ENCODE measurements around the gene AUH. TPM values are rescaled to one million over a fixed set of nuclear protein-coding genes. Genes with fewer than 3 reads are reported as not detected.

The AUH gene
- total RNA-seq, 1 experiment from 2014 or later: 29.2 TPM

- no peak overlapping the region for H2AFZ ChIP-seq (ENCODE audit: low read length)
- H3K9me2 ChIP-seq (replicated peaks; ENCODE audit: insufficient read depth, low read length): no peaks in the 10 kb centered on the region
- H3K79me2 ChIP-seq (ENCODE audit: low read length): no peaks in the 10 kb centered on the region
- no peaks in the 10 kb centered on the region for H3K4me1 ChIP-seq (ENCODE audit: low read length)
- no peak overlapping the region for H3K4me3 ChIP-seq (ENCODE audit: low read length)
- no peak overlapping the region for H3K27ac ChIP-seq (ENCODE audit: low read length)
- H3K36me3 ChIP-seq (ENCODE audit: insufficient read depth, low read length): no peaks in the 10 kb centered on the region
- no peak overlapping the region for H3K9ac ChIP-seq (ENCODE audit: low read length)
- H3K4me2 ChIP-seq (ENCODE audit: low read depth, low read length, poor library complexity, severe bottlenecking): no peak overlapping the region
- no peaks in the 10 kb centered on the region for H3K9me3 ChIP-seq (ENCODE audit: low read length)
- no peaks in the 10 kb centered on the region for H4K20me1 ChIP-seq (ENCODE audit: insufficient read depth, low read depth, low read length)
- no peaks in the 10 kb centered on the region for H3K27me3 ChIP-seq (ENCODE audit: low read length)
- no peak for DNase-seq
Observed at GRCh38 chr9:91259162-91259561, 102.6 kb downstream of the AUH start.

GRCh38 chr9:91258451-91258850 is 103.3 kb downstream of the AUH start:
- Histone ChIP-seq H3K4me1 (ENCODE audit: low read length) (no peaks in the 10 kb centered on the region), H3K4me2 (ENCODE audit: low read depth, low read length, poor library complexity, severe bottlenecking) (no peak overlapping the region)

GRCh38 chr9:91256235-91256634 is 105.5 kb downstream of the AUH start:
- no peaks in the 10 kb centered on the region for H3K79me2 ChIP-seq (ENCODE audit: low read length)

More at GRCh38 chr9:91258451-91258850, 103.3 kb downstream of the AUH start:
- Histone ChIP-seq H3K27ac (ENCODE audit: low read length) (no peak overlapping the region), H3K9ac (ENCODE audit: low read length) (no peak overlapping the region), H2AFZ (ENCODE audit: low read length) (no peak overlapping the region), H4K20me1 (ENCODE audit: insufficient read depth, low read depth, low read length) (no peaks in the 10 kb centered on the region), H3K9me2 (replicated peaks; ENCODE audit: insufficient read depth, low read length) (no peaks in the 10 kb centered on the region), H3K4me3 (ENCODE audit: low read length) (no peak overlapping the region), H3K27me3 (ENCODE audit: low read length) (no peaks in the 10 kb centered on the region), H3K79me2 (ENCODE audit: low read length) (no peaks in the 10 kb centered on the region), H3K9me3 (ENCODE audit: low read length) (no peaks in the 10 kb centered on the region), H3K36me3 (ENCODE audit: insufficient read depth, low read length) (no peaks in the 10 kb centered on the region)
- no peak for DNase-seq

GRCh38 chr9:91255327-91255726 is 106.4 kb downstream of the AUH start:
- H4K20me1 ChIP-seq (ENCODE audit: insufficient read depth, low read depth, low read length): no peaks in the 10 kb centered on the region
- no peak overlapping the region for H2AFZ ChIP-seq (ENCODE audit: low read length)
- DNase-seq: no peak
- H3K4me2 ChIP-seq (ENCODE audit: low read depth, low read length, poor library complexity, severe bottlenecking): no peak overlapping the region
- H3K27ac ChIP-seq (ENCODE audit: low read length): no peak overlapping the region
- H3K9ac ChIP-seq (ENCODE audit: low read length): no peak overlapping the region
- H3K4me1 ChIP-seq (ENCODE audit: low read length): no peaks in the 10 kb centered on the region
- H3K9me2 ChIP-seq (replicated peaks; ENCODE audit: insufficient read depth, low read length): no peaks in the 10 kb centered on the region
- no peaks in the 10 kb centered on the region for H3K9me3 ChIP-seq (ENCODE audit: low read length)
- no peak overlapping the region for H3K4me3 ChIP-seq (ENCODE audit: low read length)
- H3K27me3 ChIP-seq (ENCODE audit: low read length): no peaks in the 10 kb centered on the region
- H3K79me2 ChIP-seq (ENCODE audit: low read length): no peaks in the 10 kb centered on the region
- no peaks in the 10 kb centered on the region for H3K36me3 ChIP-seq (ENCODE audit: insufficient read depth, low read length)

More at GRCh38 chr9:91256235-91256634, 105.5 kb downstream of the AUH start:
- H3K27ac ChIP-seq (ENCODE audit: low read length): no peak overlapping the region
- H4K20me1 ChIP-seq (ENCODE audit: insufficient read depth, low read depth, low read length): no peaks in the 10 kb centered on the region
- no peaks in the 10 kb centered on the region for H3K9me2 ChIP-seq (replicated peaks; ENCODE audit: insufficient read depth, low read length)
- no peak overlapping the region for H3K9ac ChIP-seq (ENCODE audit: low read length)
- no peak overlapping the region for H3K4me2 ChIP-seq (ENCODE audit: low read depth, low read length, poor library complexity, severe bottlenecking)
- H3K4me3 ChIP-seq (ENCODE audit: low read length): no peak overlapping the region
- H3K4me1 ChIP-seq (ENCODE audit: low read length): no peaks in the 10 kb centered on the region
- no peaks in the 10 kb centered on the region for H3K36me3 ChIP-seq (ENCODE audit: insufficient read depth, low read length)
- no peak overlapping the region for H2AFZ ChIP-seq (ENCODE audit: low read length)
- H3K27me3 ChIP-seq (ENCODE audit: low read length): no peaks in the 10 kb centered on the region
- no peak for DNase-seq
- H3K9me3 ChIP-seq (ENCODE audit: low read length): no peaks in the 10 kb centered on the region

GRCh38 chr9:91253488-91253887 is 108.2 kb downstream of the AUH start:
- H4K20me1 ChIP-seq (ENCODE audit: insufficient read depth, low read depth, low read length): no peaks in the 10 kb centered on the region
- H3K36me3 ChIP-seq (ENCODE audit: insufficient read depth, low read length): no peaks in the 10 kb centered on the region
- no peak overlapping the region for H3K4me3 ChIP-seq (ENCODE audit: low read length)
- no peaks in the 10 kb centered on the region for H3K9me3 ChIP-seq (ENCODE audit: low read length)
- H3K79me2 ChIP-seq (ENCODE audit: low read length): no peaks in the 10 kb centered on the region
- H3K27ac ChIP-seq (ENCODE audit: low read length): no peak overlapping the region
- H3K27me3 ChIP-seq (ENCODE audit: low read length): no peaks in the 10 kb centered on the region
- no peak overlapping the region for H3K9ac ChIP-seq (ENCODE audit: low read length)
- peak; percentile 43 for DNase-seq
- no peak overlapping the region for H2AFZ ChIP-seq (ENCODE audit: low read length)
- H3K4me2 ChIP-seq (ENCODE audit: low read depth, low read length, poor library complexity, severe bottlenecking): no peak overlapping the region
- no peaks in the 10 kb centered on the region for H3K9me2 ChIP-seq (replicated peaks; ENCODE audit: insufficient read depth, low read length)
- no peaks in the 10 kb centered on the region for H3K4me1 ChIP-seq (ENCODE audit: low read length)

GRCh38 chr9:91248707-91249106 is 113.0 kb downstream of the AUH start:
- H3K9ac ChIP-seq (ENCODE audit: low read length): no peak overlapping the region
- H3K4me3 ChIP-seq (ENCODE audit: low read length): no peak overlapping the region
- H3K4me1 ChIP-seq (ENCODE audit: low read length): no peaks in the 10 kb centered on the region
- 0 out of 2 replicates have a peak, but pooled peaks cover 2% of the 10 kb centered on the region for H4K20me1 ChIP-seq (ENCODE audit: insufficient read depth, low read depth, low read length)
- H3K9me3 ChIP-seq (ENCODE audit: low read length): no peaks in the 10 kb centered on the region
- no peak overlapping the region for H3K27ac ChIP-seq (ENCODE audit: low read length)
- H3K79me2 ChIP-seq (ENCODE audit: low read length): no peaks in the 10 kb centered on the region
- H3K27me3 ChIP-seq (ENCODE audit: low read length): no peaks in the 10 kb centered on the region
- H3K9me2 ChIP-seq (replicated peaks; ENCODE audit: insufficient read depth, low read length): no peaks in the 10 kb centered on the region
- H3K4me2 ChIP-seq (ENCODE audit: low read depth, low read length, poor library complexity, severe bottlenecking): no peak overlapping the region
- no peak for DNase-seq
- no peaks in the 10 kb centered on the region for H3K36me3 ChIP-seq (ENCODE audit: insufficient read depth, low read length)
- H2AFZ ChIP-seq (ENCODE audit: low read length): no peak overlapping the region

- no peaks in the 10 kb centered on the region for H3K79me2 ChIP-seq (ENCODE audit: low read length)
- DNase-seq: no peak
- no peaks in the 10 kb centered on the region for H3K27me3 ChIP-seq (ENCODE audit: low read length)
- no peaks in the 10 kb centered on the region for H3K36me3 ChIP-seq (ENCODE audit: insufficient read depth, low read length)
- no peak overlapping the region for H3K4me2 ChIP-seq (ENCODE audit: low read depth, low read length, poor library complexity, severe bottlenecking)
- no peak overlapping the region for H3K27ac ChIP-seq (ENCODE audit: low read length)
- H3K9me3 ChIP-seq (ENCODE audit: low read length): no peaks in the 10 kb centered on the region
- 0 out of 2 replicates have a peak, but pooled peaks cover 2% of the 10 kb centered on the region for H4K20me1 ChIP-seq (ENCODE audit: insufficient read depth, low read depth, low read length)
- H2AFZ ChIP-seq (ENCODE audit: low read length): no peak overlapping the region
- no peaks in the 10 kb centered on the region for H3K9me2 ChIP-seq (replicated peaks; ENCODE audit: insufficient read depth, low read length)
- no peaks in the 10 kb centered on the region for H3K4me1 ChIP-seq (ENCODE audit: low read length)
- H3K4me3 ChIP-seq (ENCODE audit: low read length): no peak overlapping the region
- H3K9ac ChIP-seq (ENCODE audit: low read length): no peak overlapping the region
Observed at GRCh38 chr9:91247278-91247677, 114.4 kb downstream of the AUH start.

- 0 out of 2 replicates have a peak, but pooled peaks cover 2% of the 10 kb centered on the region for H4K20me1 ChIP-seq (ENCODE audit: insufficient read depth, low read depth, low read length)
- H3K4me1 ChIP-seq (ENCODE audit: low read length): no peaks in the 10 kb centered on the region
- H3K9me2 ChIP-seq (replicated peaks; ENCODE audit: insufficient read depth, low read length): no peaks in the 10 kb centered on the region
- no peak overlapping the region for H3K9ac ChIP-seq (ENCODE audit: low read length)
- DNase-seq: no peak
- H3K27ac ChIP-seq (ENCODE audit: low read length): no peak overlapping the region
- no peak overlapping the region for H3K4me2 ChIP-seq (ENCODE audit: low read depth, low read length, poor library complexity, severe bottlenecking)
- no peaks in the 10 kb centered on the region for H3K27me3 ChIP-seq (ENCODE audit: low read length)
- no peaks in the 10 kb centered on the region for H3K9me3 ChIP-seq (ENCODE audit: low read length)
- no peak overlapping the region for H2AFZ ChIP-seq (ENCODE audit: low read length)
- no peak overlapping the region for H3K4me3 ChIP-seq (ENCODE audit: low read length)
- H3K79me2 ChIP-seq (ENCODE audit: low read length): no peaks in the 10 kb centered on the region
- no peaks in the 10 kb centered on the region for H3K36me3 ChIP-seq (ENCODE audit: insufficient read depth, low read length)
Observed at GRCh38 chr9:91246846-91247245, 114.9 kb downstream of the AUH start.

Data from Karpas-422 (cell line).